Stimulated activated CD8-positive, alpha-beta memory T cell treated with anti-CD3 and anti-CD28 coated beads, Interleukin-7, amount 100 ng/mL, for 1 hour (primary cell): ENCODE measurements around the gene RET.

Source experiments
- DNase-seq, 2 donors: peaks; one replicate each; pipeline ENCODE4 v3.0.0-alpha.2; 2020; ENCODE audit warnings: low read depth in 2 of 2

RET gene

GRCh38 chr10:43120929-43121314 is 44.1 kb downstream of the RET start:
- DNase-seq, result peak in 1 of 2 donors; percentile 30

DNA sequence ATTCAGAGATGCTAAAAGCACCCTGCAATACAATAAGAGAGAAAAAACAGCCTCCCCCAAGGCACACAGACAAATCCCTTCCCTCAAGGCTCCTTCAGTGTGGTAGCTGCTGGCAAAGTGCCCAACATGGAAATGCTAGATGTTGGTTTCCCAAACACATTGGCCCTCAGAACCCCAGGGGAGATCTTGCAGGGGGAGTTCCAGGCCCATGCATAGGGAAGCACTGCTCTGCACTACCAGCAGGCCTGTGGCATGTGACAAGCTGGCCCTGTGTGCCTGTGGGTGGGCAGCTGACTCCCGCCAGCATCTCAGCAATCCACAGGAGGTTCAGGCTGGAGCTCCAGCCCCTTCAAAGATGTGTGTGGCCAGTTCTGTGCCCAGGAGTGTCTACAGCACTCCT is 44.6 kb downstream of the RET start:
- DNase-seq, result no peak

- no peak for DNase-seq
Observed at GRCh38 chr10:43122096-43122495, 45.2 kb downstream of the RET start.

DNA sequence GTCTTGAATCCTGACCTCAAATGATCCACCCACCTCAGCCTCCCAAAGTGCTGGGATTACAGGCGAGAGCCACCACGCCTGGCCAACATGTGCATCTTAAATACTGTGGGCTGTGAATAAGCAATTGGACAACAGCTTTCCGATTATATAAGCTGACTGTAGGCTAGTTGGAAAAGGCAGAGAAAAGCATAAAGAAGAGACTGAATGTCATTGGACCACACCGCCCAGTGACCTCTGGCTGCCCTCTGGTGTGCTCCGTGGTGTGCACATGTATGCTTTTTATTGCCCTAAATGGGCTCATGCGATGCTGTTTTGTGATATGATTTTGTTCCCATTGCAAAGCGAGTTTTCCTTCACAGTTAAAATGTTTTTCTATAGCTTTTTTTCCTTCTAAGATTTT is 46.0 kb downstream of the RET start:
- DNase-seq, result no peak

DNA sequence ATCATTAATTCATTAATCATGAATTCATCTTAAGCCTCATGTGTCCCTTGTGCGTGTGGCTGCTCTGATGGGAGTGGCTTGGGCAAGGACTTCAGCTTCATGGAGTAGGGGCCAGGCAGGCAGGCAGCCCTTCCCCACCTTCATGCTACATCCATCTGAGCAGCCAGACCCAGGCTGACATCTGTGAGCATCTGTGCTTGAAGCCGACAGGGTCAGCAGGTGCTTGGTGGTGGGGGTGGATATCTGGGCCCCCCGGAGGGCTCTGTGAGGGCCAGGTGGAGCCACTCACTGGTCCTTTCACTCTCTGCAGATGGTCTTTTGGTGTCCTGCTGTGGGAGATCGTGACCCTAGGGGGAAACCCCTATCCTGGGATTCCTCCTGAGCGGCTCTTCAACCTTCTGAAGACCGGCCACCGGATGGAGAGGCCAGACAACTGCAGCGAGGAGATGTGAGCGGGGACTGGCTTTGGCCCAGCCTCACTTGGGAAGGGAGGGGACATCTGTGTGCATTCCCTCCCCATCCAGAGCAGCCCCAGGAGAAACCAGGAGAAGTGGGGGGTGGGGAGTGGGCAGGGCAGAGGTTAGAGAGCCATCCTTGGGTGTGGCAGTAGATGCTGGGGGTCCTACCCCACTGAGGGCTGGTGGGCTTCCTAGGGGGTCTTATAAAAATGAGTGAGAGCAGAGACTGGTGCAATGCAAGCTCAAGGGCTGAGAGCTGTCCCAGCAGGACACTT is 46.7 kb downstream of the RET start:
- no peak for DNase-seq

DNA sequence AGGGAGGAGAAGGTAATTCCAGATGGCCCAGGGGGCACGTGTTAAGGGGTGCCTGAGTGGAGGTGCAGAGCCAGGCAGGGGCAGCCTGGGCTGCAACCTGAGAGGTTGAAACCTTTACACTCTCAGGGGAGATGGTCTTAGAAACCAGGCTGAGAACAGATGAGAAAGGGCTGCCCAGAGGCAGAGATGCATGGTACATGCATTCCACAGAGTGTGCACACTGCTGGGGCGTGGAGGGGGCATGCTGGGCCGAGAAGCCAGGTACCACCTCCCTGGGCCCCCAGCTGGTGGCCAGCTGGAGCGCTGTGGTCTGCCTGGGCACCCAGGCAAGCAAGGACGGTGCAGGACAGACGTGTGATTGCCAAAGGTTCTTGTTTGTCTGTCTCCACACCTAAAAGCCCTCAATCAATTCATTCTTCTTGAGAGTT is 47.2 kb downstream of the RET start:
- DNase-seq, result no peak

- DNase-seq, result no peak
Observed at GRCh38 chr10:43124574-43125273, 47.9 kb downstream of the RET start.

GRCh38 chr10:43125274-43125845 is 48.5 kb downstream of the RET start:
- DNase-seq, result no peak

DNA sequence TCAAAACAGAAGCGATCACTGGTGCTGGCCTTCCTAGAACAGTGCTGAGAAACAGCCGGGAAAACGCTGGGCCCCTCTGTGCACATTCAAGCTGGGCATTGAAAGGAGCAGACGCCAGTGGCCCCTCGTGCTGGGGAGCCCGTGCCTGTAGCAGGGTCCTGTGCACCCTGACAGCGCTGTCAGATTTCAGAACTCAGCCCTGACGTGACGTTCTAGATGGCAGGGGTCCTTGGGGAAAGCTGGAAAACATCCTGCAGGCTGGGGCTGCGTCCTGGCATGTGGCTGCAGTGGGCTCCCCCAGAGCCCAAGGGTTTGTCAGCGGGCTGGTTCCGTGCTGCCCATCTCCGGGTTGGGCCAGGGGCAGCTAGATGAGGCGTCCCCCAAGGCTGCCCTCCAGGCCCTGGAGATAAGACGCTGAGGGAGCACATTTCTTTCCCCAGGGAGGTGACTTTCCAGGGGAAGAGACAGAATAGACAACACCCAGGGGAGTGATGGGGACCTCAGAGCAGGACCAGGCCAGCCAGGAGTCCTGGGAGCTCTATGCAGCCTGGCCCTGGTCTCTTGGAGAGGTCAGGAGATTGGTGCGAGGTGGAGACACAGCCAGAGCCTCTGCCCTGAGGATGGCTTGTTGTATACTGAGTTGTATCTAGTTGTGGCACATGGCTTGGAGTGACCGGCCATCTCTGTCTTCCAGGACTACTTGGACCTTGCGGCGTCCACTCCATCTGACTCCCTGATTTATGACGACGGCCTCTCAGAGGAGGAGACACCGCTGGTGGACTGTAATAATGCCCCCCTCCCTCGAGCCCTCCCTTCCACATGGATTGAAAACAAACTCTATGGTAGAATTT is 49.2 kb downstream of the RET start:
- no peak for DNase-seq

DNA sequence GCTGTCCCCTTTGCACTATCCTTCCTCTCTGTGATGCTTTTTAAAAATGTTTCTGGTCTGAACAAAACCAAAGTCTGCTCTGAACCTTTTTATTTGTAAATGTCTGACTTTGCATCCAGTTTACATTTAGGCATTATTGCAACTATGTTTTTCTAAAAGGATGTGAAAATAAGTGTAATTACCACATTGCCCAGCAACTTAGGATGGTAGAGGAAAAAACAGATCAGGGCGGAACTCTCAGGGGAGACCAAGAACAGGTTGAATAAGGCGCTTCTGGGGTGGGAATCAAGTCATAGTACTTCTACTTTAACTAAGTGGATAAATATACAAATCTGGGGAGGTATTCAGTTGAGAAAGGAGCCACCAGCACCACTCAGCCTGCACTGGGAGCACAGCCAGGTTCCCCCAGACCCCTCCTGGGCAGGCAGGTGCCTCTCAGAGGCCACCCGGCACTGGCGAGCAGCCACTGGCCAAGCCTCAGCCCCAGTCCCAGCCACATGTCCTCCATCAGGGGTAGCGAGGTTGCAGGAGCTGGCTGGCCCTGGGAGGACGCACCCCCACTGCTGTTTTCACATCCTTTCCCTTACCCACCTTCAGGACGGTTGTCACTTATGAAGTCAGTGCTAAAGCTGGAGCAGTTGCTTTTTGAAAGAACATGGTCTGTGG is 50.0 kb downstream of the RET start:
- no peak for DNase-seq

GRCh38 chr10:43127442-43127841 is 50.6 kb downstream of the RET start:
- DNase-seq, result no peak

DNA sequence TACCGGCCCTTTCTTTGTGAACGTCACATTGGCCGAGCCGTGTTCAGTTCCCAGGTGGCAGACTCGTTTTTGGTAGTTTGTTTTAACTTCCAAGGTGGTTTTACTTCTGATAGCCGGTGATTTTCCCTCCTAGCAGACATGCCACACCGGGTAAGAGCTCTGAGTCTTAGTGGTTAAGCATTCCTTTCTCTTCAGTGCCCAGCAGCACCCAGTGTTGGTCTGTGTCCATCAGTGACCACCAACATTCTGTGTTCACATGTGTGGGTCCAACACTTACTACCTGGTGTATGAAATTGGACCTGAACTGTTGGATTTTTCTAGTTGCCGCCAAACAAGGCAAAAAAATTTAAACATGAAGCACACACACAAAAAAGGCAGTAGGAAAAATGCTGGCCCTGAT is 51.5 kb downstream of the RET start:
- DNase-seq, result no peak

GRCh38 chr10:43128958-43129706 is 52.3 kb downstream of the RET start:
- DNase-seq, result no peak

DNA sequence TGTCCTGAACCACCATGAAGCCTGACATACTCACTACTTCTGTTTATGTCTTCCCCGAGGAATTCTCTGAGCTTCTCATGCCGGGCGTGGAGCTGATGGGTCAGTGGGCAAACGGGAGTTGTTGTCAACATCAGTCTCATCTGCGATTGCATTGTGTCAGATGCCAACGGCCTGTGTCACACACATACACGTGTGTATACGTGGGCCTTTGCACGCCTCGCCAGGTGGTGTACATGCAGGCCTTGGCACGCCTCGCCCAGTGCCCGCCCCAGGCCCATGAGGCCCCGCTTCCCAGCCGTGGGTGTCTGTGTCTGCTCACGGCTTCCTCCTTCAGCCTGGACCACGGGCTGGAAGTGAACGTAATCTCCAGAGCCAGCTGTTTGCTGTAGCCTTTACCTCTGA is 53.9 kb downstream of the RET start:
- DNase-seq, result no peak

GRCh38 chr10:43131256-43131655 is 54.4 kb downstream of the RET start:
- no peak for DNase-seq

DNA sequence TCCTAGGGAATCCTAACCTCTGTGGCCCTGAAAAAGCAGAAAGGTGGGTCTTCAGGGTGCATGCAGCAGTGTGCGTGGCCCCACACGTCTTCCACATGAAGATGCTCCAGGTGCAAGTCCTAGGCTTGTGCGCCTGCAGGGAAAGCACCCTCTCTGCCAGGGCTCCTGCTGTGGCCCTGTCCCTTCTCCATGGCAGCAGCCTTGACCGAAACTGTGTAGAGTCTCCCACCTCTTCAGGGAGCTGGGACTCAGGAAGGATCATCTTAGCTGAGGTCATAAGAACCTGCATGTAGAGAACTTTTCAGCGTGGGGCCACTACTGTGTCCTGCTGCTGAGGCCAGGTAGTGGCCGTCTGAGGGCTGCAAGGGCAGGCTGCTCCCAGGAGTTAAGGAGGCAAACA is 55.0 kb downstream of the RET start:
- no peak for DNase-seq

DNA sequence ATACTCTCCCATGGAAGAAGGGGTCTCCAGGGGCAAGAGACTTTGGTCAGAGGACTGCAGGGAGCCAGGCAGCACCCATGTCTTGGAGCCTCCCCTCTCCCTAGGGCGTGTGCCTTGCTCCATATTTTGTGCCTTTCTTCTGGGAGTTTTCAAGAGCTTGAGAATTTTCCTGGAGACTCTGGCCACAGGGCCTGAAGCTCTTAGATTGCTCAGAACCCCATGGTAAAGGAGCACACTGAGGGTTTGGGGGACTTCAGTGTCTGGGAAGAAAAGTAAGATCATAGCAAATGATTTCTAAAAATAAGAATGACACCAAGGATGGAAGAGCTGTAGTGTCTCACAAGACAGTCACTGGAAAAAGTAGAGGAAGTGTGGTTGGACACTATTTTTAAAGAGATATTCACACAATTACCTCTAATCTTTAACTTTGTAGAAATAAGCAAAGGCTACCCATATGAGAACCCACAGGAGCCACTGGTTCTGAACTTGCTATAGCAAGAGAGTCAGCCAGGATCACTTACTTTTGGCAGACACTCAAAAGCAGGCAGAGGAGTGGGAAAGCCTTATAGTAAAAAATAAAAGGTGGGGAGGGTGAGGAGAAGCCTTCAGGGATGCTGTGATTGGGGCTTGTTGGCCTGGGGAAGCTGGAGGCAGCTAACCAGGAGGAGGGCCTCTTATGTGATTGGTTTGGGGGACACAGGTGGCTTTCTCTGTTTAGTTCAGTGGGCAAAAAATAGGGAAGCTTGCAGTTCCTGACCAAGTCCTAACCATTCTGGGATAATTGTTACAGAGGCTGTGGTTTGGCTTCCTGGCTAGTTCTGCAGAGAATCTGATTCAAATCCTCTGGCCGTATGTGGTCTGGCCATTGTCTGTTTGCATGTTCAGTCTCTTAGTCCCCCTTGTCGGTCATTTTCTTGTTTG is 56.3 kb downstream of the RET start:
- DNase-seq, result no peak

DNA sequence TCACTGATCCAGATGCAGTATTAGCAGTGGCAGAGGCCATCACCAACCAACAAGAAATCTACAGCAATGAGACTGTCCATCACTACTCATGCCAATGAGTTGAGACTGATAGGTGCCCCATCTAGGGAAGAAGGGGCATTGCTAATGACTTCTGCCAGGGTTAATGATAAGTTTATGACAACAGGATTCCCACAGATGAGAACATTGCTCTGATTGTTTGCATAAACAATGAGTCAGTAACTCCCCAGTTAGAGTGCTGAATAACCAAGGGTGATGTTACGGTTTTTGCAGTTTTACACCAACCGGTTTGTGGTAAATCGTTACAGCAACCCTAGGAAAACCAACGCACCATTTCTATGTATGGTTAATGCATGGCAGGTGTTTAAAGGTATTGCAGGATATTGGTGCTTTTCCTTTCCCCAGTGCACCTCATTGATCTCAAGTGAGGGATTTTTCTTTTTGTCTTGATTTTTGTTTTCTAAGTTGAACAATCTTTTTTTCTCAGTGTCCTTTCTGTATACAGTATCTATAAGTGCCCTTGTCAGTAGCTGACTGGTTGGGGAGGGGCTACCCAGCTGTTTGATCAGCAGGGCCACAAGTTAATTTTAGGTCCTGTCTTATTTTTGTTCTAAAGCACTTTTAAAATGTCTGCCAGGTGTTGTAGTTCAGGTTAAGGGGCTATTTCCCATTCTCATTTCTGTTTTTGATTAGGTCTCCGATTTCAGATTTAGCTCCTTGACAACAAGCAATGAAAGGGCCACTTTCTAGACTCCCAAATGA is 57.4 kb downstream of the RET start:
- DNase-seq, result no peak

DNA sequence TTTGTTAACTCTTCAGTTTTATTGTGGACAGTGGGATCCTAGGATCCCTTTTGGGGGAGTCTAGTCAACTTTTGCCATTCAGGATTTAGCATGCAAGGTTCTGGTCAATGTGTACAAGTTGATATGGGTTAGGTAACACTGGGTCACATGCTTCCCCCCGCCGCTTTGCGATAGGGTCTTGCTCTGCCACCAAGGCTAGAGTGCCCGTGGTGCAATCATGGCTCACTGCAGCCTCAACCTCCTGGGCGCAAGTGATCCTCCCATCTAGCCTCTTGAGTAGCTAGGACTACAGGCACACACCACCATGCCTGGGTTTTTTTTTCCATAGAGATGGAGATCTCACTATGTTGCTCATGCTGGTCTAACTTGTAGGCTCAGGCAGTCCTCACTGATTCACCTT is 58.2 kb downstream of the RET start:
- DNase-seq, result no peak
